ENCODE results near the gene DHX57.

DHX57 gene

DNA sequence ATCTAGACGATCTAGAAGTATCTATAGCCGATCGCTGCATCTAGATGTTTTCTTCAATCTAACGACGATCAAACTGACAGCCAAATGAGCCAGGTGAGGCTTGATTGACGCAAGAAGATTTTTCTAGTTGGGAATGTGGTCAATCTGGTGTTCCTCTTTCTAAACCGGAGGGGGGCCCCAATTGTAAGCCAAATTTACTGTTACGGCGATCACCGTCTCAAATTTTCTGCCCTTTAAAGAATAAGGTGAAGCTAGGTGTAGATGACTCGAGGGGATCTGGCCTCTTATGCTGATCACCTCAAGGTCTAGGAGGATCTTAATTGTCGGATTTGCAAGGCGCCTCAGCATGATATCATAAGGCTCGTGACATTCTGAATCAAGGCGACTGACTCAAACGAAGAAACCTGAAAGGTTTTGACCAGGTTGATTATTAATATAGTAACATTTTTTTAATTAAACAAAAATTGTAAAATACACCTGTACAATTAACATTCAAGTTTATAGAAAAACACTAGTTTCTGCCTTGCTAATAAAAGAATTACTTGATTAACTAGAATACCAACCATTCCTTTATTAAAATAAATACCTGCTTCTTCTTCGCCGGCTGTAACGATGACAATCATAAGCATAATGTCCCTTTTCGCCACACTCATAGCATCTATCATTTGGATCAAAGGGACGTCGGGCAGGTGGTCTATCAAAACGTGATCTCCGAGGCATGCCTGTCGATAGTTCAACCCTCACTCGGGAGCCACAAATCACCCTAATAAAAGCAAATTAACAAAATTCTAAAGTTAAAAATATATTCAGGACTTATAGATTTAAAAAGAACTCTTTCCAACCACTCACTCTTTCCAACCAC is 126.6 kb downstream of the DHX57 start:
- H3K9me3 ChIP-seq (ENCODE audit: low read length): no peaks in the 10 kb centered on the region
- peaks cover 65% of the 10 kb centered on the region for H3K36me3 ChIP-seq (ENCODE audit: insufficient read depth, low read length)
- H3K9ac ChIP-seq (ENCODE audit: low read length): peak overlapping the region; percentile 99
- H3F3A ChIP-seq (ENCODE audit: insufficient read depth, low read length): peaks cover 14% of the 10 kb centered on the region; the same call in 1 of the 2 replicates
- peaks cover 39% of the 10 kb centered on the region for H3K79me2 ChIP-seq (ENCODE audit: insufficient read depth, low read length)
- H3K9me2 ChIP-seq (ENCODE audit: low read depth, low read length): no peaks in the 10 kb centered on the region
- H3K4me1 ChIP-seq (ENCODE audit: insufficient read depth, low read length, severe bottlenecking): peaks cover 52% of the 10 kb centered on the region
- no peak overlapping the region for H2AFZ ChIP-seq (ENCODE audit: low read length)
- peak overlapping the region; percentile 80 for H3K4me2 ChIP-seq (ENCODE audit: low read length)
- peak overlapping the region; percentile 95 for H3K4me3 ChIP-seq (ENCODE audit: low read depth, low read length, poor library complexity, severe bottlenecking)
- no peak overlapping the region for H3K27ac ChIP-seq (ENCODE audit: low read depth, low read length, poor library complexity, severe bottlenecking)
- TF ChIP-seq CTCF (IDR thresholded peaks at IDR 0.05; ENCODE audit: low read length): no peak
- no peak for TF ChIP-seq EZH2 (IDR thresholded peaks at IDR 0.05; ENCODE audit: borderline replicate concordance, low read length)
- no peaks in the 10 kb centered on the region for H3K27me3 ChIP-seq (ENCODE audit: insufficient read depth, low read length)
- no peaks in the 10 kb centered on the region for H4K20me1 ChIP-seq (ENCODE audit: insufficient read depth, low read length)

DNA sequence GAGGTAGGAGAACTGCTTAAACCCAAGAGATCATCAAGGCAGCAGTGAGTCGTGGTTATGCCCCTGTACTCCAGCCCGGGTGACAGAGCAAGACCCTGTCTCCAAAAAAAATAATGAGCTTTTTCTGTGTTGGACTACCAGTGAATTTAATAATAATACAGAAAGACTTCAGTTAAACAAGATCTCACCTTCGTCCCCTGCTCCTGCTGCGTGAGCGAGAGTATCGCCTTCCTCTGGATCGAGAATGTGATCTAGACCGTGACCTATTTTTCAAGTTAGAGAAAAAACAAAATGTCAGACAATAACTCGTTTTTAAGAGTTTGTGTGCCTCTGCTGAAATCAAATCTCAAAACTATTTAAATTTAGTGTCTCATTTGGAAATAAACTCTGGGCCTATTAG is 127.3 kb downstream of the DHX57 start:
- peaks cover 48% of the 10 kb centered on the region for H3K4me1 ChIP-seq (ENCODE audit: insufficient read depth, low read length, severe bottlenecking)
- H3K9ac ChIP-seq (ENCODE audit: low read length): no peak overlapping the region
- H3K4me2 ChIP-seq (ENCODE audit: low read length): no peak overlapping the region

GRCh38 chr2:38747819-38748218 is 127.9 kb downstream of the DHX57 start:
- Histone ChIP-seq H3K27ac (ENCODE audit: low read depth, low read length, poor library complexity, severe bottlenecking) (no peak overlapping the region), H4K20me1 (ENCODE audit: insufficient read depth, low read length) (no peaks in the 10 kb centered on the region)

More for the DNA sequence above, 127.3 kb downstream of the DHX57 start:
- Histone ChIP-seq H3K4me3 (ENCODE audit: low read depth, low read length, poor library complexity, severe bottlenecking) (no peak overlapping the region), H2AFZ (ENCODE audit: low read length) (no peak overlapping the region), H3K27ac (ENCODE audit: low read depth, low read length, poor library complexity, severe bottlenecking) (no peak overlapping the region), H3K27me3 (ENCODE audit: insufficient read depth, low read length) (no peaks in the 10 kb centered on the region), H3K79me2 (ENCODE audit: insufficient read depth, low read length) (peaks cover 39% of the 10 kb centered on the region), H3K36me3 (ENCODE audit: insufficient read depth, low read length) (peaks cover 73% of the 10 kb centered on the region), H3F3A (ENCODE audit: insufficient read depth, low read length) (peaks cover 14% of the 10 kb centered on the region; the same call in 1 of the 2 replicates), H4K20me1 (ENCODE audit: insufficient read depth, low read length) (no peaks in the 10 kb centered on the region), H3K9me3 (ENCODE audit: low read length) (no peaks in the 10 kb centered on the region), H3K9me2 (ENCODE audit: low read depth, low read length) (no peaks in the 10 kb centered on the region)
- TF ChIP-seq CTCF (IDR thresholded peaks at IDR 0.05; ENCODE audit: low read length): no peak
- TF ChIP-seq EZH2 (IDR thresholded peaks at IDR 0.05; ENCODE audit: borderline replicate concordance, low read length): no peak

More at GRCh38 chr2:38747819-38748218, 127.9 kb downstream of the DHX57 start:
- H3K27me3 ChIP-seq (ENCODE audit: insufficient read depth, low read length): no peaks in the 10 kb centered on the region
- no peaks in the 10 kb centered on the region for H3K9me2 ChIP-seq (ENCODE audit: low read depth, low read length)
- peaks cover 14% of the 10 kb centered on the region; the same call in 1 of the 2 replicates for H3F3A ChIP-seq (ENCODE audit: insufficient read depth, low read length)
- H3K9me3 ChIP-seq (ENCODE audit: low read length): no peaks in the 10 kb centered on the region
- peaks cover 39% of the 10 kb centered on the region for H3K79me2 ChIP-seq (ENCODE audit: insufficient read depth, low read length)
- H3K9ac ChIP-seq (ENCODE audit: low read length): no peak overlapping the region
- no peak overlapping the region for H3K4me2 ChIP-seq (ENCODE audit: low read length)
- no peak overlapping the region for H2AFZ ChIP-seq (ENCODE audit: low read length)
- H3K4me1 ChIP-seq (ENCODE audit: insufficient read depth, low read length, severe bottlenecking): peaks cover 48% of the 10 kb centered on the region
- peaks cover 78% of the 10 kb centered on the region for H3K36me3 ChIP-seq (ENCODE audit: insufficient read depth, low read length)
- no peak overlapping the region for H3K4me3 ChIP-seq (ENCODE audit: low read depth, low read length, poor library complexity, severe bottlenecking)
- TF ChIP-seq EZH2 (IDR thresholded peaks at IDR 0.05; ENCODE audit: borderline replicate concordance, low read length): no peak
- TF ChIP-seq CTCF (IDR thresholded peaks at IDR 0.05; ENCODE audit: low read length): no peak

All from OCI-LY1 (cell line).